ENCODE measurements around the gene CPXM1.

GRCh38 chr20:2745936-2746635 lies 54.3 kb downstream of the CPXM1 start:
- TF ChIP-seq CTCF (IDR thresholded peaks at IDR 0.05) (no peak), POLR2A (IDR thresholded peaks at IDR 0.05) (no peak)
